ENCODE measurements around the gene CD74.
A peak's percentile ranks its signal among the peaks of the same experiment; 100 is the strongest.

CD74 gene

GRCh38 chr5:150448334-150448733 lies 35.6 kb upstream of the CD74 start:
- Mint-ChIP-seq H3K4me3 (peak overlapping the region; percentile 85), H3K27ac (peak overlapping the region; percentile 98), H3K9me3 (no peaks in the 10 kb centered on the region), H3K36me3 (ENCODE audit: low read depth) (peaks cover 66% of the 10 kb centered on the region), H3K4me1 (ENCODE audit: low read depth) (peaks cover 26% of the 10 kb centered on the region), H3K27me3 (no peaks in the 10 kb centered on the region)
- intact Hi-C loops (cut with micrococcal nuclease), result no loop called here

DNA sequence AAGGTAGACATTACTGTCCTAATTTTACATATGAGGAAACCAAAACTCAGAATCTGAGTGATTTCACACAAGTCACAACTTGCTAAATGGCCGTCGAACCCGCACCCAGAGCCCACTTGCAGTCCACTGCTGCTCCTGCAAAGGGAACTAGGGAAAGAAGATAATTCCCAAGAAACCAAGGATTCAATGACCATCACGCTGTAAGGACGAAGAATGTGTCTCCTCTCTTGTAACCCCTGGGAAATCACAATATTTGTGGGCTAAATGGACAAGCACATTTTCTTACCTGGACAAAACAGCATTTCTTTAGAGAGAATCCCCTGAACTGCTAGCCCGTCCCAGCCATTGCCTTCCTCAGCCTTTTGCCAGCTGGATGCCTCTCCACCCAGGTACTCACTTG lies 34.5 kb upstream of the CD74 start:
- Mint-ChIP-seq H3K9me3 (no peaks in the 10 kb centered on the region), H3K4me1 (ENCODE audit: low read depth) (peaks cover 26% of the 10 kb centered on the region), H3K27me3 (no peaks in the 10 kb centered on the region), H3K4me3 (no peak overlapping the region), H3K36me3 (ENCODE audit: low read depth) (peaks cover 71% of the 10 kb centered on the region), H3K27ac (no peak overlapping the region)
- intact Hi-C loops (cut with micrococcal nuclease), result no loop called here

DNA sequence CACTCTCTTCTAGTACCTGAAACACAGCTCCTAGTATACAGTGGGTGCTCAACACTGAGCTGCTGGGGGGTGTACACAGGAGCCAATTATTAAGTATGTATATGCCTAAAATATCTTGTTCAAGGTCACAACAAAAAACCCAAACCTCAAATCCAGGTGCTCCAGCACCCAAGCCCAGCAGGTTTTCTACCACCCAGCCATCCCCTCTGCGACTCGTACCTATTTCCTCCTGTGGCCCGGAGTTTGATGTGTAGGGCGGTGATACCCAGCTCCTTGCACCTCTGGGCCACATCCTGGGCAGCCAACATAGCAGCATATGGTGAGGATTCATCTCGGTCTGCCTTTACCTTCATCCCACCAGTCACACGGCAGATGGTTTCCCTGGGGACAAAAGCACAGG lies 33.9 kb upstream of the CD74 start:
- Mint-ChIP-seq H3K27me3 (no peaks in the 10 kb centered on the region), H3K4me3 (no peak overlapping the region), H3K9me3 (no peaks in the 10 kb centered on the region), H3K36me3 (ENCODE audit: low read depth) (peaks cover 71% of the 10 kb centered on the region), H3K4me1 (ENCODE audit: low read depth) (peaks cover 26% of the 10 kb centered on the region), H3K27ac (peak overlapping the region; percentile 7)
- intact Hi-C loops (cut with micrococcal nuclease), result no loop called here

DNA sequence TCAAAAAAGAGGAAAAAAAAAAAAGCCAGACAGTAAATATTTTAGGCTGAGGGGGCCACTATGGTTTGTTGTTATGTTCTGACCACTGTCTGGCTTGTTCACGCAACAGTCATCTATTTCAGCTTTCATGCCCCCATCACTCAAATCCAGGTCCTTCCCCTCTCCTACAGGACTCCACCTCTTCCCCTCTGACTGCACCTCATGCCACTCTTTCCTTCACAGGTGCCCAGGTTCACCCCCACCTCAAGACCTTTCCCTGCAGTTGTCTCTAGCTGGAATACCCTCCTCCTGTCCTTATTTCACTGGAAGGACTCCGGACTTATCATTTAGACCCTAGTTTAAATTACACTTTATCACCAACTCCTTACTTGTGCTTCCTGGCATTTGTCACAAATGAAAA lies 33.4 kb upstream of the CD74 start:
- intact Hi-C loops (cut with micrococcal nuclease), result no loop called here
- peaks cover 28% of the 10 kb centered on the region for H3K4me1 Mint-ChIP-seq (ENCODE audit: low read depth)
- H3K9me3 Mint-ChIP-seq, result no peaks in the 10 kb centered on the region
- peak overlapping the region; percentile 7 for H3K27ac Mint-ChIP-seq
- H3K36me3 Mint-ChIP-seq (ENCODE audit: low read depth), result peaks cover 74% of the 10 kb centered on the region
- H3K27me3 Mint-ChIP-seq, result no peaks in the 10 kb centered on the region
- no peak overlapping the region for H3K4me3 Mint-ChIP-seq

- Mint-ChIP-seq H3K4me1 (ENCODE audit: low read depth) (peaks cover 31% of the 10 kb centered on the region), H3K27me3 (no peaks in the 10 kb centered on the region), H3K36me3 (ENCODE audit: low read depth) (peaks cover 81% of the 10 kb centered on the region), H3K27ac (no peak overlapping the region), H3K4me3 (no peak overlapping the region), H3K9me3 (no peaks in the 10 kb centered on the region)
- intact Hi-C loops (cut with micrococcal nuclease), result no loop called here
Measured at GRCh38 chr5:150444770-150445169, 32.1 kb upstream of the CD74 start.

DNA sequence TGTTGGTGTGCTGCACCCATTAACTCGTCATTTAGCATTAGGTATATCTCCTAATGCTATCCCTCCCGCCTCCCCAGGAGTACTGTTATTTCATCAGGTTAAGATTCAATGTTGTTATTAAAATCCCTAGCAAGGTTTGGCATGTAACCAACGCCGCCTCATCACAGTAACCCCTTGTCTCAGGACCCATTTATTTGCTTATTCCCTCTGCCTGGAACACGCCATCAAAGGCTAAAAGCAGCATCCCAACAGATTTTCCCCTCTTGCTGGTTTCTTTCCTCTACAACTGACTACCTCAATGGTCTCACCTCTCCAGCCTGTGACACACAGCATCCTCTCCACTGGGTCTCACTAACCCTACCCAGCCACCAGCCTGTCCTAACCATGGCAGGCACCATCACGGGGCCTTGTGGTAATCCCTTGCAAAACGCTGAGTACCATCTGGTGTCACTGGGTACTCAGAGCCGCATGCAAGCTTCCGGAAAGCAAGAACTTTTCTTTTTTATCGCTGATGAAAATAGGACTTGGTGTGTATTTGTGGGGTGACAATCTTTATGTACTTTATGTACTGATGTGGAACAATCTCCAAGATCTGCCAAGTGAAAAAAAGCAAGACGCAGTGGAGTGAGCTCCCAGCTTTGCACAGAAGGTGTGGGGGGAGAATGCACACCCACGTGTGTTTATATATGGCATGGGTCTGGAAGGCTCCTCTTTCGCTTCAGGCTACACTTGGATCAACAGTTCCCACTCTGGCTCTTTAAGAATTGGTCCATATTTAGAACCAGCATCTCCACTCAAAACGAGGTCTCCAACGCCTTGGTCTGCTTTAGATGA lies 30.7 kb upstream of the CD74 start:
- H3K4me1 Mint-ChIP-seq (ENCODE audit: low read depth), result peaks cover 26% of the 10 kb centered on the region
- no peaks in the 10 kb centered on the region for H3K27me3 Mint-ChIP-seq
- H3K27ac Mint-ChIP-seq, result no peak overlapping the region
- intact Hi-C loops (cut with micrococcal nuclease), result no loop called here
- H3K4me3 Mint-ChIP-seq, result no peak overlapping the region
- no peaks in the 10 kb centered on the region for H3K9me3 Mint-ChIP-seq
- H3K36me3 Mint-ChIP-seq (ENCODE audit: low read depth), result peaks cover 68% of the 10 kb centered on the region

- H3K9me3 Mint-ChIP-seq, result no peaks in the 10 kb centered on the region
- H3K27me3 Mint-ChIP-seq, result no peaks in the 10 kb centered on the region
- no peak overlapping the region for H3K4me3 Mint-ChIP-seq
- H3K4me1 Mint-ChIP-seq (ENCODE audit: low read depth), result peaks cover 19% of the 10 kb centered on the region
- intact Hi-C loops (cut with micrococcal nuclease), result no loop called here
- no peak overlapping the region for H3K27ac Mint-ChIP-seq
- peaks cover 60% of the 10 kb centered on the region for H3K36me3 Mint-ChIP-seq (ENCODE audit: low read depth)
Measured at GRCh38 chr5:150442699-150443080, 30.0 kb upstream of the CD74 start.

DNA sequence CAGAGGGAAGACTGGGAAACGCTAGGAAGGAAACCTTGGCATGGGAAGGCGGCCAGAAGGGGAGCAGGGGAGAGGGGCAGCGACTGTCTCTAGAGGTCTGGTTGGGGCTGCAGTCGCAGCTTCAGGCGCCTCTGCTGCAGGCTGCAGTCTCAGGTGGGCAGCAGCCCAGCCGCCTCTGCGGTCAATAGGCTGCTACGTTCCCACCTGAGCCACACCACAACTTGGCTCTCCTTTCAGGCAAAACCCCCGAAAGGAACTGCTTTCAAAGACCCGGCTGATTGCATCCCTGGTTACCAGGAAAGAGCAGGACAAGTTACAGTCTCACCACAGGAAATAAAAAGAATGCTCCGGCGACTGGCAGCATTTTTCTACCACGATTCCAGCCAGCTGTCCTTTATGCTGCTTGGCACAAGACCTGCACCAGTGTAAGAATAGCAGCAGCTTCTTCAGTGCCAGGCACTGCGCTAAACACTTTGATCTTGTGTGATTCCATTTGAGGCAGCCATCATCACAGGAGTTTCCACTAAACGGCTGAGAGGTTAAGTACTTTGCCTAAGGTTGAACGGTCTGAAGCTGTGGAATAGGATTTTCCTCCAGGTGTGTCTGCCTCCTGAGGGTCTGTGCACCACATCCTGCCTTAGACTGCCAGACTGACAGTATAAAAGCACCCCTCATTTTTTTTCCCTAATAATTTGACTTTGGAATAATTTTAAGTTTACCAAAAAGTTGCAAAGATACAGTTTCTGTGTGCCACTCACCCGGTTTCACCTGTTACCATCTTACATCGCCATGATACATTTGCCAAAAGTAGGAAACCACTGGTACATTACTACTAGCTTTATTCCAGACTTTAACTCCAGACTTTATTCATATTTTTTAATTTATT lies 29.3 kb upstream of the CD74 start:
- Mint-ChIP-seq H3K4me1 (ENCODE audit: low read depth) (peaks cover 14% of the 10 kb centered on the region), H3K9me3 (no peaks in the 10 kb centered on the region), H3K27me3 (peaks cover under 1% of the 10 kb centered on the region), H3K4me3 (no peak overlapping the region), H3K36me3 (ENCODE audit: low read depth) (peaks cover 54% of the 10 kb centered on the region), H3K27ac (no peak overlapping the region)
- intact Hi-C loops (cut with micrococcal nuclease), result no loop called here

DNA sequence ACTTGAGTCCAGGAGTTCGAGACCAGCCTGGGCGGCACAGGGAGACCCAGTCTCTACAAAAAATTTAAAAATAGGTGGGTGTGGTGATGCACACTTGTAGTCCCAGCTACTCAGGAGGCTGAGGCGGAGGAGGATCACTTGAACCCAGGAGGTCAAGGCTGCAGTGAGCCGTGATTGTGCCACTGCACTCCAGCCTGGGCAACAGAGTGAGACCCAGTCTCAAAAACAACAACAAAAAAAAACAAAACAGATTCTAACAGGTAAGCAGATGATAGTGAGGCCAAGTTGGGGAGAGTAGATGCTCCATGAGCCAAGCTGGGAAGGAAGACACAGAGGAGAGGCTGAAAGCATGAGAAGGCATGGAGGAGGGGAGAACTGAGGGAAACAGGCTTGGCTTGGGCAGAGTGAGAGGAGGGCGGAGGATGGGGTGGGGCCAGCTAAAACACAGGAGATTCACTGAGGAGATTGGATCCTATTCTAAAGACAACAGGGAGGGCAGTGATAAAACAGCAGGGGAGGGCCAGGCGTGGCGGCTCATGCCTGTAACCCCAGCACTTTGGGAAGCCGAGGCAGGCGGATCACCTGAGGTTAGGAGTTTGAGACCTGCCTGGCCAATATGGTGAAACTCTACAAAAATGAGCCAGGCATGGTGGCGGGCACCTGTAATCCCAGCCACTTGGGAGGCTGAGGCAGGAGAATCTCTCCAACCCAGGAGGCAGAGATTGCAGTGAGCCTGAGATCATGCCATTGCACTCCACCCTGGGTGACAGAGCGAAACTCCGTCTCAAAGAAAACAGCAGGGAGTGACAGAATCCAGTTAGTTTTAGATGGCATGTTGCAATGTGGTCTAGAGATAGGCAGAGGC lies 28.5 kb upstream of the CD74 start:
- intact Hi-C loops (cut with micrococcal nuclease), result no loop called here
- Mint-ChIP-seq H3K36me3 (ENCODE audit: low read depth) (peaks cover 45% of the 10 kb centered on the region), H3K4me3 (no peak overlapping the region), H3K27ac (peak overlapping the region; percentile 1), H3K27me3 (peaks cover 4% of the 10 kb centered on the region), H3K4me1 (ENCODE audit: low read depth) (peaks cover 17% of the 10 kb centered on the region), H3K9me3 (no peaks in the 10 kb centered on the region)

- H3K27ac Mint-ChIP-seq, result no peak overlapping the region
- H3K4me1 Mint-ChIP-seq (ENCODE audit: low read depth), result peaks cover 18% of the 10 kb centered on the region
- intact Hi-C loops (cut with micrococcal nuclease), result loop anchor here (5.0 kb wide), 1 partner anchor 42 kb away; no protein-coding TSS in a partner anchor
- H3K27me3 Mint-ChIP-seq, result peaks cover 4% of the 10 kb centered on the region
- peaks cover 23% of the 10 kb centered on the region for H3K36me3 Mint-ChIP-seq (ENCODE audit: low read depth)
- no peak overlapping the region for H3K4me3 Mint-ChIP-seq
- no peaks in the 10 kb centered on the region for H3K9me3 Mint-ChIP-seq
Measured at GRCh38 chr5:150438873-150439546, 26.3 kb upstream of the CD74 start.

- Mint-ChIP-seq H3K4me1 (ENCODE audit: low read depth) (peaks cover 34% of the 10 kb centered on the region), H3K27ac (peak overlapping the region; percentile 64), H3K4me3 (no peak overlapping the region), H3K9me3 (no peaks in the 10 kb centered on the region), H3K27me3 (peaks cover 4% of the 10 kb centered on the region), H3K36me3 (ENCODE audit: low read depth) (peaks cover 10% of the 10 kb centered on the region)
- intact Hi-C loops (cut with micrococcal nuclease), result loop anchor here (5.0 kb wide), 1 partner anchor 39 kb away; no protein-coding TSS in a partner anchor
Measured at GRCh38 chr5:150436141-150436680, 23.5 kb upstream of the CD74 start.

- no peak overlapping the region for H3K4me3 Mint-ChIP-seq
- H3K36me3 Mint-ChIP-seq (ENCODE audit: low read depth), result peaks cover 6% of the 10 kb centered on the region
- H3K9me3 Mint-ChIP-seq, result peaks cover 7% of the 10 kb centered on the region
- peaks cover 4% of the 10 kb centered on the region for H3K27me3 Mint-ChIP-seq
- H3K4me1 Mint-ChIP-seq (ENCODE audit: low read depth), result peaks cover 48% of the 10 kb centered on the region
- no peak overlapping the region for H3K27ac Mint-ChIP-seq
- intact Hi-C loops (cut with micrococcal nuclease), result no loop called here
Measured at GRCh38 chr5:150434464-150434863, 21.8 kb upstream of the CD74 start.

DNA sequence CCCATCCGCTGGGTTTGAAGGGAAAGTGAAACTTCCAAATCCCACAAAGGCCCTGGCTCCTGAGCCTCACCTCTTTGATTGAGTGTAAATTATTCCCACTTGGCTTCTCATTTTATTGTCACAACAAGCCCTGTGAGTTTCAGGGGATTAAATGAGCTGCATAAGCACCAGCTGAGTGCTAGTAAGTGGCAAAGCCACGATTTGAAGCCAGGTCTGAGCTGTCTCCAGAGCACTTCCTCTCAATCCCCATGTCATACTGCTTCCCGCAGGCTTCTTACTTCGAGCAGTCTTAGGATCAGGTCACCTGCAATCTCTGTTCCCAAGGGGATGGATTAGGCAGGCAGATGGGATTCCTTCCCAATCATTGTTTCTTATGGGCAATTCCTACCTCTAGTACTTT lies 18.9 kb upstream of the CD74 start:
- no peak overlapping the region for H3K4me3 Mint-ChIP-seq
- intact Hi-C loops (cut with micrococcal nuclease), result no loop called here
- H3K27me3 Mint-ChIP-seq, result peaks cover 5% of the 10 kb centered on the region
- peaks cover 8% of the 10 kb centered on the region for H3K9me3 Mint-ChIP-seq
- H3K36me3 Mint-ChIP-seq (ENCODE audit: low read depth), result peaks cover 6% of the 10 kb centered on the region
- H3K27ac Mint-ChIP-seq, result no peak overlapping the region
- peaks cover 62% of the 10 kb centered on the region for H3K4me1 Mint-ChIP-seq (ENCODE audit: low read depth)
